A673 (cell line): ENCODE measurements around the gene PSMB3. TPM values are rescaled to one million over a fixed set of nuclear protein-coding genes. Genes with fewer than 3 reads are reported as not detected.

Source experiments
- BruUV-seq: library from RNA; stranded (reverse); fragments of 400-500 nt; replicated peaks from 2 replicates; lab custom pipeline; 2021; lab: Mats Ljungman, UMichigan
- CTCF ChIA-PET: fragments of 300-600 bp; sonication (Branson Sonifier 250); formaldehyde crosslinking; loops from one replicate; lab custom pipeline; 2022; ENCODE audit warnings: antibody characterized with exemption; lab: Charles Lee
- POLR2A ChIA-PET: fragments of 300-600 bp; sonication (Branson Sonifier 250); formaldehyde crosslinking; loops from one replicate; lab custom pipeline; 2022; ENCODE audit warnings: antibody characterized with exemption; ENCODE audit not compliant: low non-redundant PET; lab: Charles Lee
- DNase-seq: peaks from one replicate; pipeline ENCODE4 v3.0.0-alpha.2; 2015; ENCODE audit warnings: low spot score
- H3K27ac ChIP-seq: fragments of 200-600 bp; sonication (generic); 2 replicates; pipeline ENCODE4 v1.5.1; 2016; ENCODE audit warnings: mixed run types, low read depth, mild to moderate bottlenecking, mixed read lengths, antibody characterized with exemption, low read length; ENCODE audit not compliant: poor library complexity, severe bottlenecking
- H3K27me3 ChIP-seq: fragments of 200-600 bp; sonication (generic); replicated peaks from 2 replicates; pipeline ENCODE4 v1.6.1; 2017; ENCODE audit warnings: mixed run types, low read depth, mild to moderate bottlenecking, mixed read lengths, antibody characterized with exemption, low read length; ENCODE audit not compliant: insufficient read depth, poor library complexity
- H3K36me3 ChIP-seq: fragments of 200-600 bp; sonication (generic); 2 replicates; pipeline ENCODE4 v1.6.1; 2016; ENCODE audit warnings: mixed run types, mild to moderate bottlenecking, mixed read lengths, antibody characterized with exemption, low read length; ENCODE audit not compliant: insufficient read depth, poor library complexity, severe bottlenecking
- H3K4me1 ChIP-seq: fragments of 200-600 bp; sonication (generic); 2 replicates; pipeline ENCODE4 v1.6.1; 2017; ENCODE audit warnings: mixed run types, mild to moderate bottlenecking, mixed read lengths, antibody characterized with exemption, low read length; ENCODE audit not compliant: insufficient read depth, poor library complexity, severe bottlenecking
- H3K4me3 ChIP-seq: fragments of 200-600 bp; sonication (generic); 2 replicates; pipeline ENCODE4 v1.5.1; 2016; ENCODE audit warnings: low read depth, mixed run types, mild to moderate bottlenecking, mixed read lengths, low read length; ENCODE audit not compliant: poor library complexity, severe bottlenecking
- H3K9me3 ChIP-seq: fragments of 200-600 bp; sonication (generic); 2 replicates; pipeline ENCODE4 v1.6.1; 2016; ENCODE audit warnings: mixed run types, low read depth, mild to moderate bottlenecking, mixed read lengths, antibody characterized with exemption, low read length; ENCODE audit not compliant: poor library complexity, severe bottlenecking
- EZH2 ChIP-seq: fragments of 200-600 bp; sonication (generic); IDR thresholded peaks from 2 replicates; pipeline ENCODE4 v1.6.1; 2017; ENCODE audit warnings: borderline replicate concordance, low read depth, mild to moderate bottlenecking, mixed read lengths, antibody characterized with exemption, low read length; ENCODE audit not compliant: poor library complexity, severe bottlenecking
- intact Hi-C: fragments of 100-400 bp; cut with micrococcal nuclease; formaldehyde crosslinking; loops from one replicate; pipeline ENCODE4 v1.10.0; 2022; ENCODE audit not compliant: unreplicated experiment
- total RNA-seq: library from RNA; stranded (reverse); gene quantifications from 2 replicates; pipeline ENCODE4 v1.2.3, GENCODE V29; 2021
- TF ChIP-seq, protein P1 (sequence below): fragments of 300-800, 200-600 bp; sonication (generic); conservative IDR thresholded peaks from 2 replicates; pipeline ENCODE4 v1.5.1; 2017; ENCODE audit warnings: low read depth, mild to moderate bottlenecking, antibody characterized with exemption, low read length, moderate library complexity, mixed read lengths

Gene PSMB3
- total RNA-seq, 1 experiment from 2014 or later, result 217 TPM

DNA sequence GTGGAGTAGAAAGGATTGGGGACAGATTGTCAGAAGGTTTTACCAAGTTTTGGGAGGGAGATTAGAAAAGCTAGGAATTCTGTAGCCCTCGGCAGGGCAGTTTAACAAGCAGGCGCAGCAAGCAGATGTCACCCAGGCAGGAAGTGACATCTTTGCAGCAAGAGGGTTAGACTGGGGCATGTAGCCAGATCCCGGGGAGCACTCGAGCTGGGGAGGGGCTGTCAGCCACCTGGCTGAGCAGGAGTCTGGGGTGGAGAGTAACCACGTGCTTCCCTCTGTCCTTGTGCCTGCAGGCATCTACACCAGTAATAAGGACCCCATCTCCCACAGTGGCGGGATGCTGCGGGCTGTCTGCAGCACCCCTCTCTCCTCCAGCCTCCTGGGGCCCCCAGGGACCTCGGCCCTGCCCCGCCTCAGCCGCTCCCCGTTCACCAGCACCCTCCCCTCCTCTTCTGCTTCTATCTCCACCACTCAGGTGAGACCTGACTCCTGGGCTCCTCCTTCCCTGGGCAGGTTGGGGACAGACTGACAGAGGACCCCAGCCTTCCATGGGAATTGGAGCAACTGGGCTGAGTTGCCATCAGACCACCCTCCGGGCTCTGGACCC is 35.3 kb upstream of the PSMB3 start:
- intact Hi-C loops, result no loop called here

DNA sequence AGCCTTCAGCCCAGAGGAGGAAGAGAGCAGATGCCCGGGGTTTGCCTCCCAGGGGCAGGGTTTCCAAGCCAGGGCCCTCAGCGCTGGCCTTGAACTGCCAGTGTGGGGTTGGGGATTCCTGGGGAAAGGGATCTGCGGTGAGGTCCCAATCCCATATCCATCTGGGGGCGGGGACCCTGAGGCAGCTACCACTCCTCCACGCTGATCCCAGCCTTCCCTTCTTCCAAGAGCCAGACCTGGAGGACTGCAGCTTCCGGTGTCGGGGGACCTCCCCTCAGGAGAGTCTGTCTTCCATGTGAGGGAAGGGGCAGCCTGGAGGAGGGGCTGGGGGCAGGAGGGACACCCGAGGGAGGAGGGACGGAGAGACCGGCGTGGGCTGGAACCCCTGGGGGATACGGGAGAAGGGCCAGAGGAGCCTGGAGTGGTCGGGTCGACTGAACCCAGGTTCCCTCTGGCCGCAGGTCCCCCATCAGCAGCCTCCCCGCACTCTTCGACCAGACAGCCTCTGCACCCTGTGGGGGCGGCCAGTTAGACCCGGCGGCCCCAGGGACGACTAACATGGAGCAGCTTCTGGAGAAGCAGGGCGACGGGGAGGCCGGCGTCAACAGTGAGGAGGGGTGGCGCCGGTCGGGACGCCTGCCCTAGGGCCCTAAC is 33.1 kb upstream of the PSMB3 start:
- TF ChIP-seq EZH2, result no peak
- TF ChIP-seq, protein P1, sequence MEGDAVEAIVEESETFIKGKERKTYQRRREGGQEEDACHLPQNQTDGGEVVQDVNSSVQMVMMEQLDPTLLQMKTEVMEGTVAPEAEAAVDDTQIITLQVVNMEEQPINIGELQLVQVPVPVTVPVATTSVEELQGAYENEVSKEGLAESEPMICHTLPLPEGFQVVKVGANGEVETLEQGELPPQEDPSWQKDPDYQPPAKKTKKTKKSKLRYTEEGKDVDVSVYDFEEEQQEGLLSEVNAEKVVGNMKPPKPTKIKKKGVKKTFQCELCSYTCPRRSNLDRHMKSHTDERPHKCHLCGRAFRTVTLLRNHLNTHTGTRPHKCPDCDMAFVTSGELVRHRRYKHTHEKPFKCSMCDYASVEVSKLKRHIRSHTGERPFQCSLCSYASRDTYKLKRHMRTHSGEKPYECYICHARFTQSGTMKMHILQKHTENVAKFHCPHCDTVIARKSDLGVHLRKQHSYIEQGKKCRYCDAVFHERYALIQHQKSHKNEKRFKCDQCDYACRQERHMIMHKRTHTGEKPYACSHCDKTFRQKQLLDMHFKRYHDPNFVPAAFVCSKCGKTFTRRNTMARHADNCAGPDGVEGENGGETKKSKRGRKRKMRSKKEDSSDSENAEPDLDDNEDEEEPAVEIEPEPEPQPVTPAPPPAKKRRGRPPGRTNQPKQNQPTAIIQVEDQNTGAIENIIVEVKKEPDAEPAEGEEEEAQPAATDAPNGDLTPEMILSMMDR, result no peak
- no peak for DNase-seq
- H3K9me3 ChIP-seq, result no peaks in the 10 kb centered on the region
- H3K27ac ChIP-seq, result peak overlapping the region; percentile 50
- H3K27me3 ChIP-seq, result no peaks in the 10 kb centered on the region
- intact Hi-C loops, result no loop called here
- H3K36me3 ChIP-seq, result peaks cover 9% of the 10 kb centered on the region
- H3K4me1 ChIP-seq, result no peaks in the 10 kb centered on the region
- BruUV-seq, result no TSS peak
- no peak overlapping the region for H3K4me3 ChIP-seq
- ChIA-PET POLR2A (no interaction called here), CTCF (no interaction called here)

More for the DNA sequence above, 35.3 kb upstream of the PSMB3 start:
- ChIA-PET CTCF (no interaction called here), POLR2A (no interaction called here)
- no TSS peak for BruUV-seq
- Histone ChIP-seq H3K27ac (no peak overlapping the region), H3K9me3 (no peaks in the 10 kb centered on the region), H3K4me3 (no peak overlapping the region), H3K4me1 (no peaks in the 10 kb centered on the region), H3K36me3 (peaks cover 12% of the 10 kb centered on the region), H3K27me3 (no peaks in the 10 kb centered on the region)
- DNase-seq, result no peak
- no peak for TF ChIP-seq EZH2
- TF ChIP-seq, protein P1, result no peak

DNA sequence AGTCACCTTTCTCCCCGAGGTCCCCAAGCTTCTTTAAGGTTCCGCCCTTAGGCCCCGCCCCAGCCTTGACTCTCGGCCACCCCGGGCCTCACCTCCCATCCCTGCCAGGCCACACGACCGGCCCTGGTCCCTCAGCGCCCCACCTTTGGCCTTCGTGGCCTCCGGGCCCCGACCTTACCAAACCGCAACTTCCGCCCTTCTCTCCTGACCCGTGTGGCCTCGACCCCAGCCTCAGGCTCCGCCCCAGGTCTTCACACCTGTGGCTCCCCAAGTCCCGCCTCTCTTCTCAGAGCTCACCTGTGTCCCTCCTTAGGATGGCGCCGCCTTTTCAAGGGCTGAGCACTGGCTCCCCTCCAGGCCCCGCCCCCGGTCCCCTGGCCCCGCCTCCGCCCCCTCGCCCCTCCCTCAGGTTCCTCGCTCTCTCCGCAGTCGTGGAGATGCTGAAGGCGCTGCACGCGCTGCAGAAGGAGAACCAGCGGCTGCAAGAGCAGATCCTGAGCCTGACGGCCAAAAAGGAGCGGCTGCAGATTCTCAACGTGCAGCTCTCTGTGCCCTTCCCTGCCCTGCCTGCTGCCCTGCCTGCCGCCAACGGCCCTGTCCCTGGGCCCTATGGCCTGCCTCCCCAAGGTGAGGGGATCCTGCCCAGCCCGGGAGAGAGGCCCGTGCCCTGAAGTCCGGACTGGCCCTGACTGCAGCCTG is 32.4 kb upstream of the PSMB3 start:
- POLR2A ChIA-PET, result no interaction called here
- no peak for DNase-seq
- no peak overlapping the region for H3K4me3 ChIP-seq

More for the DNA sequence above, 32.4 kb upstream of the PSMB3 start:
- Histone ChIP-seq H3K27me3 (no peaks in the 10 kb centered on the region), H3K4me1 (no peaks in the 10 kb centered on the region), H3K27ac (no peak overlapping the region), H3K36me3 (peaks cover 7% of the 10 kb centered on the region), H3K9me3 (no peaks in the 10 kb centered on the region)
- intact Hi-C loops, result no loop called here
- no peak for TF ChIP-seq EZH2
- TF ChIP-seq, protein P1, result no peak
- CTCF ChIA-PET, result no interaction called here
- BruUV-seq, result no TSS peak
